GM21529 (cell line): ENCODE results near the gene CCL27.
"Not testable (repeated sequence)": the region's sequence is repeated elsewhere in the genome, so short reads cannot be mapped to it uniquely, and the experiment has no call there.

Experiments
- ATAC-seq: cut with Tn5 transposase; IDR thresholded peaks from one replicate; pipeline ENCODE4 v1.9.1; 2021; ENCODE audit not compliant: unreplicated experiment

Gene CCL27

DNA sequence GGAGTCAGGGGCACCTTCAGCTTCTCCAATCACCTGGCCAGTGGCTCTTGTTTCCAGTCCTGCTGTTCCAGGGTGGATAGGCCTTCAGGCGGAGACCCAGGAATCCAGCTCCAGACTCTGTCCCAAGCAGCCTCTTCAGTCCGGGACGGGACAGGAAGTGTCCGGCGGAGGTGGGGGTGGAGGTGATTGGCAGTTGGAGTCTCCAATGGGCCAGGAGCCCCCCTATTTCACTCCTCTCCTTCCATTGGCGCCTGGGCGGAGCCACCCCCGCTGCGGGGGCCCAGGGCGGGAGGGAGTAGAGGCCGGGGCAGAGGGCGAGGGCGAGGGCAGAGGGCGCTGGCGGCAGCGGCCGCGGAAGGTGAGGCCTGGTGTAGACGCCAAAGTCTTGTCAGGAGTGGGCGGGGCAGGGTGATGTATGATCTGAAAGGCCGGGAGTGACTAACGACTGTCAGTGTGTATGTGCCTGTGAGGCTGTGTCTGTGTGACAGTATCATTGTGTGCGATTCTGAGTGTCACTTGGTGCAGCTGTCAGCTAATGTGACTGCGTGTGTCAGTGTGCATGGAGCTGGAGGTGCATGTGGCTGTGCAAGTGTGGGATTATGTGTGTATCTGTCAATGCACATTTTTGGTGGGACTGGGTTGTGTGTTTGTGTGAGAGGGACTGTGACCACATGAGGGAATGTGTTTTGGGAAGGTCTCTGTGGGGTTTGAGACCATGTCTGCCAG lies 10.4 kb downstream of the CCL27 start, which contains the start of gene IL11RA:
Gene IL11RA (plus strand): TSS at position 310 of the 726 bp plus-strand sequence. CDS start 3,033 bp downstream, outside the sequence.
- no peak for ATAC-seq

GRCh38 chr9:34651321-34651720 lies 11.1 kb downstream of the CCL27 start:
- no peak for ATAC-seq

DNA sequence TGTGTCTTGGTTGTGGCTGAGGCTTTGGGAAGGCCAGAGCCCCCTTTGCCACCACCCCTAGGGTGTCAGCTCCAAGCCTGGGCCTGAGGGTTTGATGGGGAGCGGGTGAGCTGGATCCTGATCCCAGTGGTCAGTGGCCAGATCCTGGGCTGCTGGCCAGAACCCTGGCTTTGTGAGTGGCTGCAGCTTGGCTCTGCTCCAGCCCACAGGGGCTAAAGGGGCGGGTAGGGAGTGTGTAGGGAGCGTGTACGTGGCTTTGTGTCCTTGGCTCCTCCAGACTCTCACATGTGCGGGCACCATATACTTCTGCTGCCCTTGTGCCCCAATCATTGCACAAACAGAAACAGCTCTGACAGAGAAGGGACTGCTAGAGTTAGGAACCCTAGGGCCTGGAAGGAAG lies 11.6 kb downstream of the CCL27 start:
- ATAC-seq: no peak

DNA sequence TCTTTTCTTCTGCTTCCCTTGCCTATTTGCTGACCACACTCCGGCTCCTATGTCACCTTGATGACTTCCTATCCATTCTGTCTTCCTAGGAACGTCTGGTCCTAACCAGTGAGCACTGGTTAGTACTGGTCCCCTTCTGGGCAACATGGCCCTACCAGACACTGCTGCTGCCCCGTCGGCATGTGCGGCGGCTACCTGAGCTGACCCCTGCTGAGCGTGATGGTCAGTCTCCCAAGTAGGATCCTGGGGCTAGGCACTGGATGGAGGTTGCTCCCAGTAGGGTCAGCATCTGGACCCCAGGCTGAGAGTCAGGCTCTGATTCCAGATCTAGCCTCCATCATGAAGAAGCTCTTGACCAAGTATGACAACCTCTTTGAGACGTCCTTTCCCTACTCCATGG lies 13.8 kb downstream of the CCL27 start:
- no peak for ATAC-seq

DNA sequence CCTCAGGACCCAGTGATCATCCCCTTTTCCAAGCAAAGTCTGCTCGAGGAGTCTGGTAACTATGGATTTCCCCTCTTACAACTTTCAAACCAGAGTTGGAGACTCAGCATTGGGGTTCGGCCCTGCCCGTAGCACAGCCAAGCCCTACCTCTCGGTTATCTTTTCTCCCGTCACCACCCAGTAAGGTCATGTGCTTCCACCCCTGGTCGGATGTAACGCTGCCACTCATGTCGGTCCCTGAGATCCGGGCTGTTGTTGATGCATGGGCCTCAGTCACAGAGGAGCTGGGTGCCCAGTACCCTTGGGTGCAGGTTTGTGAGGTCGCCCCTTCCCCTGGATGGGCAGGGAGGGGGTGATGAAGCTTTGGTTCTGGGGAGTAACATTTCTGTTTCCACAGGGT lies 14.8 kb downstream of the CCL27 start:
- no peak for ATAC-seq

DNA sequence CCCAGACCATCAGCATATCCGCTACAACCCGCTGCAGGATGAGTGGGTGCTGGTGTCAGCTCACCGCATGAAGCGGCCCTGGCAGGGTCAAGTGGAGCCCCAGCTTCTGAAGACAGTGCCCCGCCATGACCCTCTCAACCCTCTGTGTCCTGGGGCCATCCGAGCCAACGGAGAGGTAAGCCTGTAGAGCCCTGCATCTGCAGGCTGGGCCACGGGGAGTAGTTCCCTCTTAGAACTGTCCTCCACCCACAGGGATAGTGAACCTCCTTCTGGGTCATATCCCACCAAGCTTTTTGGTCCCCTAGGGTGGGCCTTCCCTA lies 15.4 kb downstream of the CCL27 start:
- ATAC-seq: peak; percentile 16

GRCh38 chr9:34646211-34647083 lies 16.0 kb downstream of the CCL27 start, which contains the start of gene GALT:
TSS of gene GALT (plus strand) at chr9:34646675. CDS start at chr9:34646705, 30 bp downstream.
- peak; percentile 82 for ATAC-seq

- ATAC-seq: no peak
These were observed 17.6 kb downstream of the CCL27 start for GRCh38 chr9:34644766-34645314.

DNA sequence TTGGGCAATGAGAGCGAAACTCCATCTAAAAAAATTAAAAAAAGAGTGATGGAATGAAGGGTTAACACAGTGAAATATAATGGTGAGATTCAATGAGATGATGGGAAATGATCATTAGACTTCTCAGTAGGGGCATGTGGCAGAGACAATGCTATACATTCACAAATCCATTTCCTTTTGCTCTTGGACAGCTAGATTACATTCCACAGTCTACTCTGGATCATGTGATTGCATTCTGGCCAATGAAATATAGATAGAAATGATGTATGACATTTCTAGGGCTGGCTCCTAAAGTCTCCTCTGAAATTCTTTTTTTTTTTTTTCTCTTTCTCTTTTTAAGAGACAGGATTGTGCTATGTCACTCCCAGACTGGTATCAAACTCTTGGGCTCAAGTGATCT lies 19.8 kb downstream of the CCL27 start:
- ATAC-seq: no peak

DNA sequence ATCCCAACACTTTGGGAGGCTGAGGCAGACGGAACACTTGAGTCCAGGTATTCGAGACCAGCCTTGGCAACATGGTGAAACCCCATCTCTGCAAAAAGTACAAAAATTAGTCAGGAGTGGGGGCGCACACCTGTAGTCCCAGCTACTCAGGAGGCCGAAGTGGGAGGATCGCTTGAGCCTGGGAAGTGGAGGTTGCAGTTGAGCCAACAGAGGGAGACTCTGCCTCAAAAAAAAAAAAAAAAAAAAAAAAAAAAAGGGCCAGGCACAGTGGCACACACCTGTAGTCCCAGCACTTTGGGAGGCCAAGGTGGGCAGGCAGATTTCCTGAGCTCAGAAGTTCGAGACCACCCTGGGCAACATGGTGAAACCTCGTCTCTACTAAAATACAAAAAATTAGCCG lies 23.1 kb downstream of the CCL27 start:
- not testable (repeated sequence) for ATAC-seq

- ATAC-seq: no peak
These were observed 24.4 kb downstream of the CCL27 start for GRCh38 chr9:34638138-34638445.

- peak; percentile 82 for ATAC-seq
These were observed 24.9 kb downstream of the CCL27 start, which contains the start of gene SIGMAR1 for GRCh38 chr9:34637356-34638137. TSS of gene SIGMAR1 (minus strand) at chr9:34637787. CDS start at chr9:34637697, 90 bp downstream.

GRCh38 chr9:34636791-34637355 lies 25.6 kb downstream of the CCL27 start:
- ATAC-seq: peak; percentile 20

DNA sequence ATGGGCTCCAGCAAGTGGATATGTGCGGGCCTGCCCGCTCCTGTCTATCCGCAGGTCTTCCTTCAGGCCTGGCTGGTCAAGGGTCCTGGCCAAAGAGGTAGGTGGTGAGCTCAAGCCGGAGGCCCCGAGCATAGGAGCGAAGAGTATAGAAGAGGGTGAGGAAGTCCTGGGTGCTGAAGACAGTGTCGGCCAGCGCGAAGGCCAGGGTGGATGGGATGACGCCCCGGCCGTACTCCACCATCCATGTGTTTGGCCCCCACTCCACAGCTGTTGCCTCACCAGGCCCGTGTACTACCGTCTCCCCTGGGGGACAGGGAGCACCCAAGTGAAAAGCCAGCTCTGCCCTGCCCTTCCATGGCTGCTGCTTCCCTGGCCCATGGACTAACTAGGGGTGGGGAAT lies 26.9 kb downstream of the CCL27 start:
- ATAC-seq: no peak

- no peak for ATAC-seq
These were observed 27.8 kb downstream of the CCL27 start for GRCh38 chr9:34634551-34635248.

DNA sequence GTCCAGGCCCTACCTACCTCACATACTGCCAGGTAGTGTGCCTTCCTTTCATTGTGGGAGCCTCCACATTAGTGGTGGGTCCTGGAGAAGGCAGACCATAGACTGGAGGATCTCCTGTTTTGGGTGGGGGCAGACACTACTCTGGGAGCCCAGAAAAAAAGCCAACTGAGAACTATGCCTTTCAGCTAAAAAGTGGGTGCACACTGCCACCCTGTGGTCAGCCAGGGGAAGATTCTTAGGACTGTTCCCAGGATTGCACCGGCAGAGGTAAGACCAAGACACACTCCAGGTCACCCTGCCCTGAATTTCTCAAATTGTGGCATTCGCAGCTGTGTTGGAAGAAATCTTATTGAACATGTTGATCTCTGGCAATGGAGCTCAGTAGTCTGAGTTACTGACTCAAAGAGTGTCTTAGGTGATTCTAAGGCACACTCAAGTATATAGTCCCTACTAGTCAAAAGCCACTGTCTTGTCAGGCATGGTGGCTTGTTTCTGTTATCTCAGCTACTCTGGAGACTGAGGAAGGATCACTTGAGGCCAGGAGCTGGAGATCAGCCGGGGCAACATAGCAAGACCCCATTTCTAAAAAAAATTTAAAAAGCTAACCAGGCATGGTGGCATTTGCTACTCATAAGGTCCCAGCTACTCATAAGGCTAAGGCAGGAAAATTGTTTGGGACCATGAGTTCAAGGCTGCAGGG lies 28.5 kb downstream of the CCL27 start:
- peak; percentile 40 for ATAC-seq

DNA sequence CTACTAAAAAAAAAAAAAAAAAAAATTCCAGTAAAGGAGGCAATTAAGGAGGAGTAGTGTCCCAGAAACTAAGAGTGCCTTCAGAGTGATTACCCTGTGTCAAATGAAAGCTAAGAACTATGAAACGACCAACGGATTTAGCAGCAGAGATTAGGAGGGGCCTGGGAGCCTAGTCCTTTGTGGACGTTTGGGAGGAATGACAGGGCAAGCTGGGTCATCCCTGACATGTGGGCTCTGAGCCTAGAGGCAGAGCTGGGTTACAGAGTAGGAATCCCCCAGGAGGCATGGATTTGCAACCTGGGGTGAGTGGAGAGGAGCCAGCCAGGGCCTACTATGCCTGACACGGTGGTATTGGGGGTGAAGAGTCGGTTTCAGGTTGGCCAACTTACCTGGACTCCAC lies 29.3 kb downstream of the CCL27 start:
- ATAC-seq: no peak

DNA sequence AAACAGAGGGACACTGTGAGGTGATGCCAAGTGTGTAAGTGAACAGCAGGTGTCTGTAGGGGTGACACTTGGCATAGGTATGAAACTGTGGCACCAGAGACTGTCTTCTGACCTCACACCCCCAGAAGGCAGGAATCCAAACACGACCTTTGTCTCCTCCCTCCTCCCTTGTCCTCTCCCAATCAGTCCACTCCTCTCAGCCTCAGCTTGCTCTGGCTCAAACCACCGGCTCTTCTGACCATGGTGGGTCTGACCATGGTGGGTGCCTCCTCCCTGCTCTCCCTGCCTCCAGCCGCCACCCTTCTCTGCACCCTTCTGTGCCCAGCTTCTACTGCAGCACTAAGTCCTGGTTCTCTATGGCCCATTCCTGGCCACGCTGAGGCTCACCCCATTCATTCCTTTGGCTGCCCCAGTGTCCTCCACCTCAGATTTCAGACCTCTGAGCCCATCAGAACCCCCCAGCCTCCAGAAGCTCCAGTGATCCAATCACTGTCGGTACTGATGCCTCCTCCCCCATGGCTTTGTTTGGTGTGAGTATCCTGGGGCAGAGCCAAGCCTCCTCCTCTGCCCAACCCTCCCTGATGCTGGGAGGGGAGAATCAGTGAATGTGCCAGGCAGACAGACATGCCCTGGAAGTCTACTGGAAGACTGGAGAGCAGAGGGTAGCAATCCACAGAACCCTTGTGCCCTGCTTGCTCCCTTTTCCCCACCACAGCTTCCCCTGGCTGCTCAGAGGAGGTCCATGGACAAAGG lies 31.9 kb downstream of the CCL27 start:
- ATAC-seq: no peak

GRCh38 chr9:34629491-34629808 lies 33.0 kb downstream of the CCL27 start:
- ATAC-seq: no peak
